K562 (cell line): ENCODE results near the gene RPL7A. TPM values are rescaled to one million over a fixed set of nuclear protein-coding genes. Genes with fewer than 3 reads are reported as not detected.

Experiments
- ELF4 ChIP-seq: fragments of 450-650 bp; formaldehyde crosslinking; IDR thresholded peaks from 2 replicates; pipeline ENCODE4 v1.4.0; 2022; ENCODE audit warnings: missing genetic modification characterization
- FOXA3 ChIP-seq, 2 experiments: fragments of 450-650 bp in 1 of 2; sonication (generic) in 1 of 2; formaldehyde crosslinking; IDR thresholded peaks in 1 of 2; conservative IDR thresholded peaks in 1 of 2; 2 replicates each; pipeline versions ENCODE4 v1.4.0 to v1.8.0; 2020 to 2022; ENCODE audit warnings: mild to moderate bottlenecking in 2 of 2, missing genetic modification reagents in 1 of 2
- HNRNPH1 ChIP-seq: fragments of 200-400 bp; formaldehyde crosslinking; optimal IDR thresholded peaks from 2 replicates; pipeline ENCODE3; 2017; ENCODE audit warnings: low read depth, mild to moderate bottlenecking, low read length, moderate library complexity
- MBD1 ChIP-seq: fragments of 250-450 bp; sonication (Bioruptor Pico); IDR thresholded peaks from 2 replicates; pipeline ENCODE4 v1.8.0; 2022; ENCODE audit warnings: inconsistent platforms
- POLR2G ChIP-seq: fragments of 200-400 bp; formaldehyde crosslinking; IDR thresholded peaks from 2 replicates; pipeline ENCODE4 v1.6.1; 2017; ENCODE audit warnings: low read depth, mild to moderate bottlenecking, antibody characterized with exemption, low read length, moderate library complexity
- TCF7L2 ChIP-seq: fragments of 150-350 bp; IDR thresholded peaks from 2 replicates; pipeline ENCODE4 v1.6.1; 2016; ENCODE audit warnings: low read depth, mild to moderate bottlenecking, low read length, moderate library complexity
- ZNF146 ChIP-seq: IDR thresholded peaks from one replicate; pipeline ENCODE4 v1.6.1; 2018; ENCODE audit warnings: missing compliant biosample characterization; ENCODE audit not compliant: unreplicated experiment
- ZSCAN29 ChIP-seq: fragments of 450-650 bp; IDR thresholded peaks from 2 replicates; pipeline ENCODE4 v1.6.1; 2017
- polyA plus RNA-seq, 8 experiments: library from polyadenylated mRNA; depleted of rRNA in 4 of 8; stranded (reverse) in 5 of 8; unstranded in 3 of 8; fragments of >200 nt; fragmentation: Nextera tagmentation in 2 of 8; fragmentation: Illumina TruSeq in 1 of 8; extraction: Ambion mirVana in 2 of 8; extraction: Trizol in 1 of 8; gene quantifications; 2 replicates each; pipeline versions ENCODE4 v1.2.1 to v1.2.3, GENCODE V29; 2011 to 2014; ENCODE audit warnings: inconsistent platforms in 1 of 8, missing spikeins in 1 of 8
- total RNA-seq, 7 experiments: library from RNA; depleted of rRNA in 6 of 7; stranded (reverse); fragments of >200 nt in 6 of 7; fragmentation: Illumina TruSeq in 2 of 7; extraction: Trizol in 2 of 7; gene quantifications; 2 replicates each; pipeline versions ENCODE4 v1.2.1 to v1.2.3, GENCODE V29; 2011 to 2021; ENCODE audit warnings: low replicate concordance in 1 of 7
- TF ChIP-seq, protein P1 (sequence below): fragments of 450-650 bp; conservative IDR thresholded peaks from 2 replicates; pipeline ENCODE4 v1.6.1; 2016; ENCODE audit warnings: missing genetic modification characterization, low read depth, mild to moderate bottlenecking, control low read depth, missing compliant biosample characterization
- TF ChIP-seq, protein P2 (sequence below), 2 experiments: fragments of 450-650 bp; conservative IDR thresholded peaks; 2 replicates each; pipeline ENCODE4 v1.6.1; 2017; ENCODE audit warnings: mild to moderate bottlenecking in 2 of 2, moderate library complexity in 2 of 2

RPL7A gene
- total and polyA plus RNA-seq, 9 of the 15 experiments (the other 6 are each of a cell fraction or from before 2014, with no cell fraction given), result 1,935 to 3,760 (median 2,652) TPM

DNA sequence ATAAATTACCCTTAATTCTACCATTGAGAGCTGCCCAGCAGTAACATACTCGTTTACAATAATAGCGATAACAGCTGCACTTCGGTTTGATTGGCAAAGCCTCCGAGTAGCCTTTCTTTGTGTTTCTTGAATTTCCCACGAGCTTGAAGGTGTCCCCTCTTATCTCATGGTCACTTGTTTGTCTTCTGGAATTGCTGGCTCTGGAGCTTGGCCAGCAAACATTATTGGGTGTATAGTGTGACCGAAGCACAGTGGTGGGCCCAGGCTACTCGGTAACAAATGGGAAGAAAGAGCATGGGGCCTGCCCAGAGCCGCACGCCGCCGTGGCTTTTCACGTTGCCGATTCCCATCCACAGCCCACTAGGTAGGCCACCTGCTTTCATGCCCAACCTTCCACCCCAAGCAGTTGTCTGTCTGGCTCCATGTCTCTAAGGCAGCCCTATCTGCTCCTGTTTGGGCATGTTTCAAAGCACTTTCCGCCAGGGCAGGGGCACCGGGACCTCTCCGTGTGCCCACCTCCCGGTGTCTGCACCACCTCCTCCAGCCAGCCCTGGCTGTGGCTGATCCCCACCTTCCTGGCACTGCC, 36.8 kb downstream of the RPL7A start (continued):
- TF ChIP-seq, protein P1, sequence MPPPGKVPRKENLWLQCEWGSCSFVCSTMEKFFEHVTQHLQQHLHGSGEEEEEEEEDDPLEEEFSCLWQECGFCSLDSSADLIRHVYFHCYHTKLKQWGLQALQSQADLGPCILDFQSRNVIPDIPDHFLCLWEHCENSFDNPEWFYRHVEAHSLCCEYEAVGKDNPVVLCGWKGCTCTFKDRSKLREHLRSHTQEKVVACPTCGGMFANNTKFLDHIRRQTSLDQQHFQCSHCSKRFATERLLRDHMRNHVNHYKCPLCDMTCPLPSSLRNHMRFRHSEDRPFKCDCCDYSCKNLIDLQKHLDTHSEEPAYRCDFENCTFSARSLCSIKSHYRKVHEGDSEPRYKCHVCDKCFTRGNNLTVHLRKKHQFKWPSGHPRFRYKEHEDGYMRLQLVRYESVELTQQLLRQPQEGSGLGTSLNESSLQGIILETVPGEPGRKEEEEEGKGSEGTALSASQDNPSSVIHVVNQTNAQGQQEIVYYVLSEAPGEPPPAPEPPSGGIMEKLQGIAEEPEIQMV (tag), result no peak
- TF ChIP-seq MBD1 (CRISPR knock-in tag) (no peak), ZNF146 (no peak), POLR2G (no peak), TCF7L2 (no peak), FOXA3 (CRISPR knock-in tag; conservative IDR thresholded peaks at IDR 0.05 in 1 of 2, IDR thresholded peaks at IDR 0.05 in 1 of 2) (no peak), HNRNPH1 (no peak), ELF4 (no peak), ZSCAN29 (no peak)
- TF ChIP-seq, protein P2, sequence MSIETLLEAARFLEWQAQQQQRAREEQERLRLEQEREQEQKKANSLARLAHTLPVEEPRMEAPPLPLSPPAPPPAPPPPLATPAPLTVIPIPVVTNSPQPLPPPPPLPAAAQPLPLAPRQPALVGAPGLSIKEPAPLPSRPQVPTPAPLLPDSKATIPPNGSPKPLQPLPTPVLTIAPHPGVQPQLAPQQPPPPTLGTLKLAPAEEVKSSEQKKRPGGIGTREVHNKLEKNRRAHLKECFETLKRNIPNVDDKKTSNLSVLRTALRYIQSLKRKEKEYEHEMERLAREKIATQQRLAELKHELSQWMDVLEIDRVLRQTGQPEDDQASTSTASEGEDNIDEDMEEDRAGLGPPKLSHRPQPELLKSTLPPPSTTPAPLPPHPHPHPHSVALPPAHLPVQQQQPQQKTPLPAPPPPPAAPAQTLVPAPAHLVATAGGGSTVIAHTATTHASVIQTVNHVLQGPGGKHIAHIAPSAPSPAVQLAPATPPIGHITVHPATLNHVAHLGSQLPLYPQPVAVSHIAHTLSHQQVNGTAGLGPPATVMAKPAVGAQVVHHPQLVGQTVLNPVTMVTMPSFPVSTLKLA (conservative IDR thresholded peaks at IDR 0.05), result no peak
